Measurements from ENCODE around the gene ZSCAN18.

Gene ZSCAN18

DNA sequence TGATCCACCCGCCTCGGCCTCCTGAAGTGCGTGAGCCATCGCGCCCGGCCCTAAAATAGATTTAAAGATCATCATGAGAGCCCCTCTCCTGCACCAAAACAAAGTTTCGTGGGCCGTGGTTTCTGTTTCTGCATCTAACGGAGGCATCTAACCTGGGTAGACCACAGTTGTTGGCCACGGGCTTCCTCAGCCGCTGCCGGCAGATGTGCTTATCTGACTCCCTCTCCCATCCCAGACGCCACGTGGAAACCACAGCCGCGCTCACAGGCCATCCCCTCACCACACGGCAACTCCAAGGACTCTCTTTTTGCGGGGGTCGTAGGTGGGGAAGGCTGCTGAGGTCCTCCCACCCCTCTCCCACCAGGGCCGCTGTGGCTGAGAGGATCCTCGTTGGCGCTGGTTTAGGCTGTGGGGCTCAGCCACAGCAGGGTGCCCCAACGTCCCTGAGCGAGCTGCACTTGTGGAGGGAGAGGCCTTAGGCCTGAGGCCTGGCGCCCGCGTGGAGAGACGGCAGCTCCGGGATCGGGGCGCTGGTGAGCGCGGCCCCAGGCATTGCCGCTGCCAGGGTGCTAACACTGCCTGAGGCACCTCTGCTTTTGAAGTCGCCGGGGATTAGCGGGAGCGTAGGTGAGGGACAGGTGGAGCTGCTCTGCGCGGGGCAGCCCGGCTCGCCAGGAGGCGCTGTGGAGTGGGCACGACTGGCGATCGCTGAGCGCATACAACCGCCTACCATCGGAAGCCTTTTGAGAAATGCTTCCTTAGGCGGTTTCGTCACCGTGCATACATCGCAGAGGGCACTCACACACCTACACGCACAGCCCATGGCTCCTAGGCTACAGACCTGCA lies 55.3 kb downstream of the ZSCAN18 start:
- no peak for DNase-seq (ENCODE audit: low read depth)

DNA sequence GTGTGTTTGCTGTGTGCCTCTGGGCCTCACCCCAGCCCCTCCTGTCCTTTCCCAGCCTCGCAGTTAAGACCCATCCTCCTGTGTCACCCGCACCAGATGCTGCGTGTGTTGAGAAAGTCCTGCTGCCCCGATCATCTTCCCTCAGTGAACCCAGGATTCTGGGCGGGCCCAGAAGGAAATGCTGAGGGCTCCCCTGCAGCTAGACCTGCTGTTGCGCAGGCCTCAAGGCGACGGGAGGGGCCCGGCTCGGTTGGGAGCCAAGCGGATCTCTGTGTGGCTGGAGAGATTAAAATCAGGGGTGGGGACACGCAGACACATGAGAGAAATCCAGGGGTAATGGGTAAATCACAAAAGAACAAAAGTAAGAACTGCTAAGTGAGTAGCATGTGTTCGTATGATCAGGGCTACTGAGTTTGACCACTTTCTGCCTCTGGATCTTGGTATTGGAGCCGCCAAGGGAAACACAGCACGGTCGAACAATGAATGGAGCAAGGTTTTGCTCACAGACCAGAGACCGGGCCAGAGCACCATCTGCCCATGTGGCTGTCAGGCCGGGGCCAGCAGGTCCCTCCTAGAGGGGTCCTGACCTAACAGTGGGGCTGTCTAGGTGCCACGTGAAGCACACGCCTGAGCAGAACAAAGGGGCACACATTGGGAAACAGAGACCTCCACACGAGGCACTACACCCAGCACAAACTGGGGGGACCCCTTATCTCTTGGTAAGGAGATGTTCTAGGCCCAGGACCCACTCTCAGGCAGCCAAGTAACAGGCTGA lies 57.1 kb downstream of the ZSCAN18 start:
- DNase-seq (ENCODE audit: low read depth) = no peak

DNA sequence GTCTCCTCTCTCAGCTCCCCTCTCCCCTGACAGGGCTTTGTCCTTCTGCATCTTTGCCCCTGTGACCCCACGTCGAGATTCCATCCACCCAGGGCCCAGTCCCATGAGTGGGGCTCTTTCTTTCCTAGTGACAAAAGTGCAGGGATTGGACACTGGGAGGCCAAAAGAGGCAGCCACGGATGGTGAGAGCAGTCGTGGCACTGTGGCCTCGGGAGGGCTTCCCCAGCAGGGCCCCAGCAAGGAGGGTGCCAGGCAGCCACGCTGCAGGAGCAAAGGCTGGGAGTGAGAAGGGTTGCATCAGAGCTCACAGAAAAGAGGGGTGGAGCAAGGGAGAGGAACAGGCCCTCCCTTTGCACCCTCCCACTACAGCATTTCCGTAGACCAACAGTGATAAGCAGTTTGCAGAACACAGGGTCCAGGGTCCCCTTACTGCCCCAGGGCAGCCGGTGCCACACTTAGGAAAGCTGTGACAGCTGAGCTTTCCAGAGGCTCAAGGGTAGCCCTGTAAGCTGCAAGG lies 59.3 kb downstream of the ZSCAN18 start:
- no peak for DNase-seq (ENCODE audit: low read depth)

DNA sequence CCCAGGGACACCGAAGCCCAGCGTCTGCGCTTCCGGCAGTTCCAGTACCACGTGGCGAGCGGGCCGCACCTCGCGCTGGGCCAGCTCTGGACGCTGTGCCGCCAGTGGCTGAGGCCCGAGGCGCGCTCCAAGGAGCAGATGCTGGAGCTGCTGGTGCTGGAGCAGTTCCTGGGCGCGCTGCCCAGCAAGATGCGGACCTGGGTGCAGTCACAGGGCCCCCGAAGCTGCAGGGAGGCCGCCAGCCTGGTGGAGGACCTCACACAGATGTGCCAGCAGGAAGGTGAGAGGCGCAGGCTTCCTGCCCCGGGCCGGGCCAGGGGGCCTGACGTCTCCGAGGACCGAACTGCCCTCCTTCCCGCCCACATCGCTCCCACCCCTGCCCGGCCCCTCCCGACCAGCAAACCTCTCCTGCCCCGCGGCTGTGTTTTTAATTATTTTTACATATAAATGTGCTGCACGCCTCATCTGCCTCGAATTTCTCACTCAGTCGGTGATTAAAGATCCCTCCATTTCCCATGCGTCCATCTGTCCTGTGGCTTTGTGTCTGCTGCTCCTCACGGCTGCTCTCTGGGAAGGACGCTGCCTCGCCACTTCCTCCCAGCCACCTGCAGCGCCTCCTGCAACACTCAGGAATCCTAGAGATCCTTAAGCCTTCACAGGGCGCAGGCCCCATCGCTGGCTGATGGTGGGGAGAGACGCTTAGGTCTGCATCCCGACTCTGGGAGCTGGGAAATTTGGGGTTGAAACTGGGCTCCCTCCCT lies 59.9 kb downstream of the ZSCAN18 start:
- no peak for DNase-seq (ENCODE audit: low read depth)

DNA sequence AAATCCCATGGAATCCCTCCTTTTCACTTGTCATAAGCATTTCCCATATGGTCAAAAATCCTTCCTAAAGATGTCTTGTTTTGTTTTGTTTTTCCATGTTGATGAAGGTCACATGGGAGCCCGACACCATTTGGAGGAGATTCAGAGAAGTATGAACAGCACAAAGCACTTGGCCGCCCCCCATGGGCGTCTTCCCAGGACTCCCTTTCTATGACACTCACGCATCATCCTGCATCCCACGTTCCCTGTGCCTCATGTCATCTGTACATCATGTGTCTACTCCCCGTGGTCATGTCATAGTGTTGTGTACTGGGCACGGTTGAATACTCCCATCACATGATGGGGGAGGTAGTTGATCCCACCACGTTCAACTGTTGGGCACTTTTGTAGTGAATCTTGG lies 62.2 kb downstream of the ZSCAN18 start:
- DNase-seq (ENCODE audit: low read depth) = no peak

DNA sequence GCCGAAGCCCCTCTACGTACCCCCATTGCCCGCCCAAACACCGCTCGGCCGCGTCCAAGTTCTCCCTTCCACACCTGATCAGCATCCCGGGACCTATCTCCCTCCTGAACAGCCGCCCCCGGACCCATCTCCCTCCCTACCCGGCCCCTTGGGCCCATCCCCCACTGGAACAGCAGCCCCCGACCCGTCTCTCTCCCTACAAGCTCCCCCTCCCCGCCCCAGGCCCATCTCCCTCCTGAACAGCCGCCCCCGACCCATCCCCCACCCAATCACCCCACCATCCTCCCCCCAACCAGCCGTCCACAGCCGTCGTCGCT lies 63.6 kb downstream of the ZSCAN18 start:
- DNase-seq (ENCODE audit: low read depth) = no peak
